Adrenal gland (tissue), 5 donors: ENCODE results near the gene SEPTIN10.

Experiments used
- CTCF ChIP-seq, 6 experiments: fragments of 450-650 bp in 4 of 6; fragments of 200-600 bp in 2 of 6; sonication (generic) in 1 of 6; IDR thresholded peaks; 1 replicate in 5 of 6; 2 replicates in 1 of 6; pipeline versions ENCODE4 v1.5.1 to v1.8.0; 2016 to 2021; ENCODE audit warnings: antibody characterized with exemption in 6 of 6, mild to moderate bottlenecking in 2 of 6, moderate library complexity in 1 of 6
- POLR2A ChIP-seq, 2 donors: fragments of 450-650 bp; IDR thresholded peaks; one replicate each; pipeline ENCODE4 v1.6.1; 2017; ENCODE audit warnings: antibody characterized with exemption in 2 of 2, mild to moderate bottlenecking in 2 of 2, moderate library complexity in 1 of 2
- donor health status: DM: no; HTN: no; CAD: no.

GRCh38 chr2:109647636-109648035 lies 33.9 kb upstream of the SEPTIN10 start:
- no peak for TF ChIP-seq CTCF (IDR thresholded peaks at IDR 0.05)
- TF ChIP-seq POLR2A (IDR thresholded peaks at IDR 0.05), result no peak
